Amniotic epithelial cell (primary cell): ENCODE measurements around the gene OR2T27.
A peak's percentile ranks its signal among the peaks of the same experiment; 100 is the strongest.
"Not testable (repeated sequence)": the region's sequence is repeated elsewhere in the genome, so short reads cannot be mapped to it uniquely, and the experiment has no call there.

Source experiments
- DNase-seq: peaks from one replicate; pipeline ENCODE4 v3.0.0-alpha.2; 2010; ENCODE audit warnings: low read depth

OR2T27 gene

DNA sequence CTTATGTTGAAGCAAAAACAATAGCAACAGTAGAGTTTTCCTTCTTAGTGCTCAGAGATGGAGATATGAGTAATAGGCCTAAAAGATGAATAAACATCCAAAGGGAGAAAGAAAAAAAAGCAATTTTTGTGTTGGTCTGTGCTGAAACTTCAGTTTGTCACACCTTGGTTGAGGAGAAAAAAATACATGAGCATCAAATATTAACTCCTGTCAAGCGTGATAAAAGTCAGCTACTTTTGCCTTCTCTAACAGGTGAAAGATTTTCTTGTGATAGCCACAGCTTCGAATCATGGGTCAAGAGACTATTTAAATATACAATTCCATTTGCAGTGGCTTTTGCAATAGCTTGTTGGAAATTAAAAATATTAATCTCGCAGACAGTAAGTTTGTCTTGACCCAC lies 14.4 kb downstream of the OR2T27 start:
- DNase-seq, result not testable (repeated sequence)

DNA sequence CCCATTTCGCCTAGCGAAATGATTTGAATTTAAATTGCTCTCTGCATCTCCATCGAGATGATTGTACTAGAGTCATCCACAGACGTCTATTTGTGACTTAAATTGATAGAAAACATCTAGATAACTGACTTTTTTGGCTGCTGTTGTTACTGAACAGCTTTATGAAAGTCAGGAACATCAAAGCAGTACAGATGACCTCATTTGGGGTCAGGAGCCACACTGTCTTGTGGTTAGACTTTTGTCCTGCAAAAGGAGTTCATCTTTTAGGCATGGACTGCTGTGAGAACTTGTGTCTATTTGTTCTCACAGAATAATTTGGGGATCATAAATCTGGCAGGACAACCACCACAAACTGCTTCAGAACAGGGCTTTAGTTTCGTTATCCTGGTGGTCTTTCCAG lies 15.7 kb downstream of the OR2T27 start:
- not testable (repeated sequence) for DNase-seq

DNA sequence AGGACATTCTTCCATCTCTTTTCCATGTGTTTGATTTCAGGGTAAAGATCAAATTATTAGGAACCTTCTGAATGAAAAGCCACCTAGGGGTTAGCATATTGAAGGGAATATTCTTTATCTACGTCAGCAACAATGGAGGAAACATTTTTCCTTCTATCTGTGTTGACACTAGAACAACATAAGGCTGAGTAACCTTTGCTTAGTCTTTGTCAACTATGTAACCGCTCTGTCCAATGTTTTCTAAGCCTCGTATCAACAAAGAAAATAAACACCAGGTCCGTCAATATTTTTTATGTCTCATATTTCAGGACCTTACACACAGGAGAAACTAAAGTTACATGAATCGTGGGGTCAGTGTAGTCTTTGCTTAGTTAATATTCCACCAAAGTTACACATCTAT lies 18.7 kb downstream of the OR2T27 start:
- DNase-seq, result not testable (repeated sequence)

DNA sequence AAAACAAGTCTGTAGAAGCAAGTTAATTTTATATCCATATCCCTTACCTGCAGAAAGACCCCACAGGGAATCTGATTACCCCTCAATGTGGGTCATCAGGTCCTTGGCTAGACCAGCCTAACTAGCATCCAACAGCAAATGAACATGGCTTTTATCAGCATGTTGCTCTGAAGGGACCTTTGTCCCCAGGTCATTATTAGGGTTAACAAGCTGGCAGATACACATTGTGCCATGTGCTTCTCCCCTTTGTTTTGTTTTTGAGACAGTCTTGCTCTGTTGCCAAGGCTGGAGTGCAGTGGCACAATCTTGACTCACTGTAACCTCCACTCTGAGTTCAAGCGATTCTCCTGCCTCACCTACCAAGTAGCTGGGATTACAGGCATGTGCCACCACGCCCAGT lies 20.3 kb downstream of the OR2T27 start, which contains the start of gene OR2T11:
OR2T11 (minus strand) TSS at position 101 of the 400 bp plus-strand sequence. CDS start 7,963 bp downstream, outside the sequence.
- not testable (repeated sequence) for DNase-seq

DNA sequence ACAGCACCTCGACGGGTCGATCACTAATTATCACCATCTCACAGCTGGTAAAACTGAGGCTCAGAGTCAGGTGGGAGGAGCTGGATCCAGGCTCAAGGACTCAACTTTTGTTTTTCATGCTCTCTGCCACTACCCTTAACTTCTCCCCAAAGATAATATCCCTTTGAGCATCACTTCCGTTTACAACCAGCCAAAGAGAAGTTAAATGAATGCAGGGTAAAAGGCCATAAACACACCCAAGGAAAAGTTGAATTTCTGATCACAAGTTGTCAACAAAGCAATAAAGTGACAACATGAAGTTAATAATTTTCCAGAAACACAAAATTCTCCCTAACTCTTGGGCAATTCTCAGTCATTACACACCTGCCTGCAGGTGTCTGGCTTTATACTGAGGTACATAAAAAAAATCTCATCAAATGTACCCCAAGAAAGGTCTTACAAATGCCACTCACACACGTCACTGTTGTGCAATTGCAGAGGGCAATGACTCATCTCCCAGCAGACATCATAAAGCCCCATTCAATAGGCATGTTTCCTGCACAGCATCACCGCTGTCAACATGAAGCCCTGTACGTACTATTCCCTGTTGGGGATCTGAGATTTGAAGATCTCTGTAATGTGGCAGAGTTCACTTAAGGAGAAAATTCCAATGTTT lies 23.8 kb downstream of the OR2T27 start:
- DNase-seq, result no peak

DNA sequence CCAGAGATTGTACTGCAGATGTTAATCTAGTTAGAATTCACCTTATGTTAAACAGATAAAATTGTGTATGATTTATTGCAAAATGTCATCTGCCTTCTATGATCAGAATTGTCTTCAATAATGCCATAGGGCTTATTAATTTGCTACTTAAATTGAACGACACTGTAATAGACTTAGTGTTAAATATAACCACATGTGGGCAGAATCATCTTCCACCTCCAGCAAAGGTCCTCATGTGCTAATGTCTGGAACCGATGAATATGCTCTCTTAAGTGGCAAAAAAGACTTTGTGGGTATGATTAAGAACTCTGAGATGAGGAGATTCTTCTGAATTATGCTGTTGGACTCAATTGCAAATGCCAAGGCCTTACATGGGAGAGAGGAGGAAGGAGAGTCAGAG lies 24.8 kb downstream of the OR2T27 start:
- no peak for DNase-seq

DNA sequence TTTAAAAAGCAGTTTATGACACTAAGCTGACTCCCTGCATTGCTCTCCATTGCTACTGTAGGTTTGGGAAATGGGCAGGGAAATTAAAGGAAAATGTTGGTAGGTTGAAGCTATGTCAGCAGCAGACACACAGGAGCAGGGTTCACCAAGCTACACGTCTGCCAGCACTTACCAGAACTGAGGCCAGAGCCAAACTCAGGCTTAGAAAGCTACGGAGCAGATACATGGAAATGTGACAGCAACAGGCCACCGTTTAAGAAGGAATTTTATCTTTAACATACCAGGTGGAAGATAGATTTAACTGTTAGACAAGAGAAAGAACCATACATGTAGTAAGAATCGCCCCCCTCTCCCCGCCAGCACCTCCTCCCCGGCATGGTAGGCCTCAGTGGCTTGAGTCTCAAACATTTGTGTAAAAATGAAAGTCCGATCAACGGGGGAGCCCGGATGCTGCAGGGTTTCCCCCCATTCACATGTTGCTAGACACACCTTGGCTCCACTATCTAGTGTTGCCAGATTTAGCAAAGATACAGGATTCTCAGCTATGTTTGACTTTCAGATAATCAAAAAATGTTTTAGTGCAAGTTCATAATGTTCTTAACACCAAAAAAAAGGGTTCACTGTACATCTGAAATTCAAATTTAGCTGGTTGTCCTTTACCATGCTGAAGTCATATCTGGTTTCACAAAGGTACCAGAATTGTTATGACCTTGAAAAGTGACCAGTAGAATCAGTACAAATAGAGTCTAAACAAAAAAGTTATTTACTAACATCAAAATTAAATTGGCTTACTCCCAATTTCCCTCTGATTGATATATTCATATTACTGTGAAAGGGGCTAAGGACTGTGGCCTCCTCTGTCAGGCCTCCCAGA lies 27.1 kb downstream of the OR2T27 start:
- no peak for DNase-seq

DNA sequence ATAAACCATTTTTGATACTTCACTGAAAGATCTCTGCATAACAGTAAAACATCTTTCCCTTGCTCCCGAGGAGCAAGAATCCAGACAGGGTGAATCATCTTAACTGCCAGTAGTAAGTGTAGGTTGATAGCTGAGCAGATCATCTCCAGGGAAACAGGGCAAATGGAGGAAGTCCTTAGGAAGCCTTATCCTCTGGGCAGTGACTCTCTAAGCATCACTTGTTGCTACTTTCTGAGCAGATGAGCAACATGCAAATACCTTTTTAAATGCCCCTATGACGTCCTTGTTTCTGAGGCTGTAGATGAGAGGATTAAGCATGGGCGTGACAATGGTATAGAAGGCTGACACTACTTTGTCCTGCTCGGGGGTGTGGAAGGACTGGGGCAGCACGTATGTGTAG lies 29.4 kb downstream of the OR2T27 start:
- DNase-seq, result no peak

DNA sequence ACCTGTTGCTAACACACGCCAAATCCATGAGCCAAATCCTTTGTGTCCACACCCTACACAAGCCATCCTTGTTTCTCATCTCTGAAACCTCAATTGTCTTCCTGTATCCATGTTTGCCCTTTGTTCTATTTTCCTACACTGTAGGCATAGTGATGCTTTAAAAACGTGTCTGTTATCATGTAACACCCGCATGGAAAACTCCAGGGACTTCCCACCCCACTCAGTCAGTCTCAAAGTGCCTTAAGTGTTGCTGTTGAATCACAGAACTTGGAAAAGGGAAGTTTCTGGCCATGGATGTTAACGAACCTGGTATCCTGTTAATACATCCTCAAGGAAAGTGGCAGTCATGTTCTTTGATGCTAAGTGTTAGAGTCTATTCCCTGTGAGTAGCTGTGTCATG lies 30.2 kb downstream of the OR2T27 start:
- DNase-seq, result no peak

DNA sequence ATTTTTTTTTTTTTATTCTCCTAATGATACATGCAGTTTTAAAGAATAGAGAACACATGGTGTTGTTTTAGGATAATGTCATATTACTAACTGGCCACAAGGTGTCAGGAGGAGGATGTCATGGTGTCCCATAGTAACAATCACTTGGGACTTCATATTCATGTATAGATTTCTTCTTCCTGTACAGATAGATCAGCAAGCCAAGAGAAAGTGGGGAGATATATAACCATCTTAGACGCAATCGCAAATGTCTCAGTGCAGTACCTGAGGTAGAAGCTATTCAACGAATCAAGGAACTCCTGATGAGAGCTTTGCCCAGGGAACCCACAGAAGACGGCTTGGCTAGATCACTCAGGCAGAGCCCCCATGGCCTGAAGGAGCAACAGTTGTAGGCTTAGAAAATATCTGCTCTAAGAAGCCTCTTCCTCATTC lies 32.7 kb downstream of the OR2T27 start:
- DNase-seq, result peak; percentile 3

DNA sequence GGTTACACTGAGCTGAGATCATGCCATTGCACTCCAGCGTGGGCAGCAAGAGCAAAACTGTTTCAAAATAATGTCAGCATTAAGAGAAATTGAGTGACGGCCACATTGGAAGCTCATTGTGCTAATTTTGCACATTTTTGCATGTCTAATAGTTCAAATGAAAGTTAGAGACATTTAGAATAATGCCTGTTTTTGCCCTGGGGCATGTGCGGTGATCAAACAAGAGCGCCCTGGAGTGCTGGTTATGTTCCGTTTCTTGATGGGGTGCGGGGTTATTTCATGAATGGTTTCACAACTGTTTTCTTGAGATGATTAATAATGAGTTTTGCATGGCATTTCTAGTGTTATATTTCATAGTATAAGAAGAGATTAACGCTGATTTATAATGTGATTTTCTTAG lies 33.6 kb downstream of the OR2T27 start:
- DNase-seq, result no peak

DNA sequence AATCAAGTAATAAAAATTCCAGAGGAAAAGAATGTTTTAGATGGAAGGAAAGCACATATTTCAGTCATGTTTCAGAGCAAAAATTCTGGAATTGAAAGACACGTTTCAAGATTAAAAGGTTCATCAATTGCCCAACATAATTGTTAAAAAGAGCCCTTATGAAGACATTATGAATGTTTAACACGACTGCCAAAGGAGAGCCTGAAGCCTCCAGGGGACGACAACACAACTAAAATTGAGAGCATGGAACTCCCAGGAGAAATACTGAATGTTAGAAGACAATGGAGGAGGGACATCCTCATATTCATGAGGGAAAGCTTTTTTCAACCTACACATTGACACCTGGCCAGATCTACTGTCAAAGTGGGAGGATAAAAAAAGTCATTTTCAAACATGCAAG lies 36.5 kb downstream of the OR2T27 start:
- peak; percentile 4 for DNase-seq

DNA sequence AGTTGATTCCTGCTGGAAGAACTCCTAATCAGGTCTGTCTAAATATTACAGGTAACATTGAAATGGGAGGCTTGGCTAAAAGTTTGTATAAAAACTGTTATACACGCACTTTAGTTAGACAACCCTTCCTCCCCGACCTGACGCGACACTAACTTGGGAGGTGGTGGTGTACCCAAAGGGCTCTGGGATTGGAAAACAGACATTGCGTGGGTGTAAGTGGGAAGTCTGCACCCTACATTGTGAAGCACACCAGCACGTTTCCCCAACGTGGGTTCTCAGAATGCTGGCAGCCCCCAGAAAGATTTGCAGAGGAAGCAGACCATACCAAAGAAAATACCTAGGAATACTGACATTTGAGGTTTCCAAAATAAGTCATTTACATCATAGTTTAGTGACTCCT lies 37.2 kb downstream of the OR2T27 start:
- no peak for DNase-seq

DNA sequence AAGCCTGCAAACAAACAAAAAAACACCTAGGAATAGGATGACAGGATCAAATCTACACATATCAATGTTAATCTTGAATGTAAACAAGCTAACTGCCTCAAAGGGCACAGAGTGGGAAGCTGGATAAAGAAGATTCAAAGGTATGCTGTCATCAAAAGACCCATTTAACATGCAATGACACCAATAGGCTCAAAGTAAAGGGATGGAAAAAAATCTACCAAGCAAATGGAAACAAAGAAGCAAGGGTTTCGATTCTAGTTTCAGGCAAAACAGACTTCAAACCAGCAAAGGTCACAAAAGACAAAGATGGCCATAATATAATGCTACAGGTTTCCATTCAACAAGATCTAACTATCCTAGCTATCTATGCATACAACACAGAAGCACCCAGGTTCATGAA lies 41.6 kb downstream of the OR2T27 start:
- DNase-seq, result no peak

DNA sequence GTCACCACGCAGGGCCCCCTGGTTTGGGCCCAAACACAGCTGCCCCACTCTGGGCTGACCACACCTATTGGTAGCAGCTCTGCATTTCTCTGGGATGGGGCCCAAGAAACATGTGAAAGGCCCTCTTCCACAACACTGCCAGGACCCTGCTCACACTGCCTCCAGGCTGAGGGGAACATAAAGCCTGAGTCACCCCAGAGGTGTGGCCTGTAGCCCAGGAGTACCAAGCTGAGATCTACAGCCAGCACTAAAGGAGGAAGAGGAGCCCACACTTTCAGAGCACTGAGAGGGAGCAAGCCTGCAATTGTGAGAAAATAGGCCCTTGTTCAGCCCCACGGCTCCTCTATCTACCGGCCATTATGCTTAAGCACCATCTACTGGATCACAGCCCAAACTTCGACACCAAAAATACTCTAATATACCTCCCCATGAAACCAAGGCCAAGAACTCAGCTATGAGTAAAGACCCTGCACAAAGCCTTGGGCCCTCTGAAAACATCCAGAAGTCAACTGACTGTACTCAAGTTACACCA lies 43.4 kb downstream of the OR2T27 start:
- no peak for DNase-seq

DNA sequence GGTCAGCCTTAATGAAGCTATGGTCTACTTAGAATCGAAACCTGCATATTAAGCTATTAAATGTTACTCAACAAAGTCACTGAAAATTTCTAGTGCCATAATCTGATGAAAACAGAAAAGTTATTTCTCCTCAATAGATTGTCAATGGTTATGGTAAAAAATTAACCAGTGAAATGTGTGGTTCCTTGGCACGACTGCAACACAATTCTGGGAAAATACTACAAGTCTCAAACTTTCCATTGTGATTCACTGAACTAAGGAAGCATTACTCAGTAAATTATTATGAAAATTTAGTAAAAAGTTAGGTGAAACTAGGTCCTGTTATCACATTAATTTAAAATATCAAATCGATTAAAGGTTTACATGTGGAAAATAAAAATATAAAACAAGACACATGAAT lies 45.0 kb downstream of the OR2T27 start:
- no peak for DNase-seq
